CD4-positive, alpha-beta T cell (primary cell): ENCODE data around the gene ABCF2. TPM values are rescaled to one million over a fixed set of nuclear protein-coding genes. Genes with fewer than 3 reads are reported as not detected.

Experiments
- ATAC-seq: fragments of 200-7000 bp; cut with Tn5 transposase; one replicate; pipeline ENCODE4 v1.10.0; 2022; ENCODE audit warnings: mild to moderate bottlenecking; ENCODE audit not compliant: poor library complexity
- CTCF ChIA-PET: fragments of 350-600 bp; sonication (Branson Sonifier 250); formaldehyde crosslinking; loops from one replicate; lab custom pipeline; 2021; ENCODE audit warnings: antibody characterized with exemption, inconsistent platforms; lab: Charles Lee
- POLR2A ChIA-PET: fragments of 350-600 bp; sonication (Branson Sonifier 250); formaldehyde crosslinking; loops from one replicate; lab custom pipeline; 2021; ENCODE audit warnings: antibody characterized with exemption, inconsistent platforms; lab: Charles Lee
- DNase-seq, 14 experiments: peaks; one replicate each; pipeline ENCODE4 v3.0.0-alpha.2; 2013 to 2020; ENCODE audit warnings: mixed read lengths in 2 of 14
- H3K27ac ChIP-seq, 2 donors: one replicate each; pipeline versions ENCODE4 v1.5.1 to v1.7.0; 2013; ENCODE audit warnings: low read length in 2 of 2, low read depth in 1 of 2, mild to moderate bottlenecking in 1 of 2
- H3K27me3 ChIP-seq, 2 experiments: 1 replicate in 1 of 2; 2 replicates in 1 of 2; pipeline versions ENCODE4 v1.6.1 to v1.7.0; 2013; ENCODE audit warnings: low read length in 2 of 2, control low read depth in 1 of 2, mild to moderate bottlenecking in 1 of 2, moderate library complexity in 1 of 2; ENCODE audit not compliant: insufficient read depth in 2 of 2, control insufficient read depth in 1 of 2
- H3K36me3 ChIP-seq: one replicate; pipeline ENCODE4 v1.6.1; 2013; ENCODE audit warnings: low read length, control low read depth; ENCODE audit not compliant: insufficient read depth
- H3K4me1 ChIP-seq: one replicate; pipeline ENCODE4 v1.6.1; 2013; ENCODE audit warnings: low read length, control low read depth; ENCODE audit not compliant: insufficient read depth
- H3K4me3 ChIP-seq: one replicate; pipeline ENCODE4 v1.5.1; 2013; ENCODE audit warnings: mild to moderate bottlenecking, low read length, moderate library complexity
- H3K9me3 ChIP-seq, 2 experiments: 1 replicate in 1 of 2; 2 replicates in 1 of 2; pipeline versions ENCODE4 v1.6.1 to v1.7.0; 2013; ENCODE audit warnings: low read length in 2 of 2, mild to moderate bottlenecking in 2 of 2, control low read depth in 1 of 2, moderate library complexity in 1 of 2; ENCODE audit not compliant: control insufficient read depth in 1 of 2, insufficient read depth in 1 of 2
- H3K27ac Mint-ChIP-seq: one replicate; pipeline ENCODE4 v1.8.0; 2020; ENCODE audit warnings: mixed read lengths
- H3K27me3 Mint-ChIP-seq: one replicate; pipeline ENCODE4 v1.8.0; 2021; ENCODE audit warnings: mixed read lengths
- H3K36me3 Mint-ChIP-seq: one replicate; pipeline ENCODE4 v1.8.0; 2021; ENCODE audit warnings: low read depth, mixed read lengths
- H3K4me1 Mint-ChIP-seq: one replicate; pipeline ENCODE4 v1.8.0; 2021; ENCODE audit warnings: low read depth, mixed read lengths
- H3K4me3 Mint-ChIP-seq: one replicate; pipeline ENCODE4 v1.8.0; 2020; ENCODE audit warnings: mild to moderate bottlenecking, mixed read lengths
- H3K9me3 Mint-ChIP-seq: one replicate; pipeline ENCODE4 v1.8.0; 2020; ENCODE audit warnings: mixed read lengths
- CTCF ChIP-seq: fragments of 200-600 bp; IDR thresholded peaks from one replicate; pipeline ENCODE4 v1.8.0; 2022; ENCODE audit warnings: antibody characterized with exemption, mild to moderate bottlenecking
- intact Hi-C, 2 experiments: fragments of 100-400 bp; cut with DNase I in 1 of 2; cut with micrococcal nuclease in 1 of 2; formaldehyde crosslinking; loops; one replicate each; pipeline versions ENCODE4 v1.15.1 to v1.9.0; 2023 to 2025; cut with DNase I, micrococcal nuclease
- total RNA-seq, 174 experiments: library from RNA in 2 of 174; stranded (reverse) in 2 of 174; gene quantifications; one replicate each; pipeline ENCODE4 v1.2.3 and lab custom pipeline; 2021 to 2026

The ABCF2 gene
- total RNA-seq, 2 experiments from 2014 or later, result 12.3 to 13.2 TPM

GRCh38 chr7:151177310-151177709 is 49.7 kb downstream of the ABCF2 start:
- H3K9me3 Mint-ChIP-seq, result no peaks in the 10 kb centered on the region
- Histone ChIP-seq H3K27me3 (peaks cover 0 to 5% of the 10 kb centered on the region in 2 experiments), H3K27ac (no peak overlapping the region), H3K4me1 (peaks cover 15% of the 10 kb centered on the region), H3K4me3 (no peak overlapping the region), H3K9me3 (peaks cover 0 to 16% of the 10 kb centered on the region in 2 experiments), H3K36me3 (no peaks in the 10 kb centered on the region)
- DNase-seq (no peak), ATAC-seq (no peak)
- no peak for TF ChIP-seq CTCF
- H3K36me3 Mint-ChIP-seq, result no peaks in the 10 kb centered on the region
- CTCF ChIA-PET, result no interaction called here
- peaks cover 36% of the 10 kb centered on the region for H3K27me3 Mint-ChIP-seq
- intact Hi-C loops, result loop anchor here in 1 of 2 experiments (10.0 kb wide), 1 partner anchor 893 kb away; no protein-coding TSS in a partner anchor
- H3K4me3 Mint-ChIP-seq, result no peak overlapping the region
- POLR2A ChIA-PET, result no interaction called here
- no peak overlapping the region for H3K27ac Mint-ChIP-seq
- H3K4me1 Mint-ChIP-seq, result no peaks in the 10 kb centered on the region

GRCh38 chr7:151176401-151176800 is 50.6 kb downstream of the ABCF2 start:
- Histone ChIP-seq H3K9me3 (peaks cover 0 to 16% of the 10 kb centered on the region in 2 experiments), H3K36me3 (no peaks in the 10 kb centered on the region), H3K27ac (no peak overlapping the region), H3K4me3 (no peak overlapping the region), H3K27me3 (peaks cover 0 to 5% of the 10 kb centered on the region in 2 experiments), H3K4me1 (peaks cover 15% of the 10 kb centered on the region)
- CTCF ChIA-PET, result no interaction called here
- intact Hi-C loops, result loop anchor here in 1 of 2 experiments (10.0 kb wide), 1 partner anchor 892 kb away; no protein-coding TSS in a partner anchor
- Mint-ChIP-seq H3K27me3 (peaks cover 41% of the 10 kb centered on the region), H3K36me3 (no peaks in the 10 kb centered on the region), H3K4me1 (no peaks in the 10 kb centered on the region), H3K27ac (no peak overlapping the region), H3K4me3 (no peak overlapping the region), H3K9me3 (no peaks in the 10 kb centered on the region)
- POLR2A ChIA-PET, result no interaction called here
- no peak for ATAC-seq
- TF ChIP-seq CTCF, result no peak
- DNase-seq, result no peak

- H3K4me3 Mint-ChIP-seq, result no peak overlapping the region
- no peaks in the 10 kb centered on the region for H3K9me3 Mint-ChIP-seq
- no peak overlapping the region for H3K4me3 ChIP-seq
- no peak overlapping the region for H3K27ac Mint-ChIP-seq
- ChIA-PET CTCF (no interaction called here), POLR2A (no interaction called here)
- DNase-seq (peak in 2 of 14 experiments; percentile 14 to 29), ATAC-seq (no peak)
- H3K4me1 ChIP-seq, result peaks cover 15% of the 10 kb centered on the region
- intact Hi-C loops, result loop anchor here in 1 of 2 experiments (10.0 kb wide), 1 partner anchor 891 kb away; no protein-coding TSS in a partner anchor
- no peak for TF ChIP-seq CTCF
- H3K36me3 Mint-ChIP-seq, result no peaks in the 10 kb centered on the region
- no peaks in the 10 kb centered on the region for H3K36me3 ChIP-seq
- H3K27ac ChIP-seq, result no peak overlapping the region
- no peaks in the 10 kb centered on the region for H3K4me1 Mint-ChIP-seq
- H3K27me3 Mint-ChIP-seq, result peaks cover 46% of the 10 kb centered on the region
- peaks cover 2 to 5% of the 10 kb centered on the region in 2 experiments for H3K27me3 ChIP-seq
- peaks cover 0 to 16% of the 10 kb centered on the region in 2 experiments for H3K9me3 ChIP-seq
These were observed 51.2 kb downstream of the ABCF2 start for GRCh38 chr7:151175793-151176311.
